PFSK-1 (cell line): ENCODE data around the gene WDR64.

Experiments used
- POLR2AphosphoS5 ChIP-seq: IDR thresholded peaks from 2 replicates; pipeline ENCODE4 v1.6.1; 2012; ENCODE audit warnings: low read depth, mild to moderate bottlenecking, control low read depth, low read length, moderate library complexity
- TF ChIP-seq, protein P1 (sequence below), 2 experiments: IDR thresholded peaks; 2 replicates each; pipeline versions ENCODE4 v1.6.1 to v1.8.0; 2011 to 2012; ENCODE audit warnings: low read depth in 2 of 2, low read length in 2 of 2, control low read depth in 1 of 2, inconsistent platforms in 1 of 2, mild to moderate bottlenecking in 1 of 2, moderate library complexity in 1 of 2; ENCODE audit not compliant: insufficient read depth in 1 of 2

DNA sequence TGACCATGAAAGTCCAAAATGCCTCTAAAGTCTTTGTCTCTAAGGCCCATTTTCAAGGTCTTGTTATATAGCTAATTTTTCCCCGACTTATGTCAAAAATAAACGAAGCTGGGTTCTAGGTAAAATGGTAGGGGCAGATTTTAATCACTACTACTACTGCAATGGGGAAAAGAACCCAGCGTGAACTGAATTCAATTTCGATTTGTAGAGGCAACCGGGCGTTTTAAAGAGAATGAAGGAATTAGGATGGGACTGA is 195.4 kb downstream of the WDR64 start:
- TF ChIP-seq POLR2AphosphoS5 = no peak
- TF ChIP-seq, protein P1, sequence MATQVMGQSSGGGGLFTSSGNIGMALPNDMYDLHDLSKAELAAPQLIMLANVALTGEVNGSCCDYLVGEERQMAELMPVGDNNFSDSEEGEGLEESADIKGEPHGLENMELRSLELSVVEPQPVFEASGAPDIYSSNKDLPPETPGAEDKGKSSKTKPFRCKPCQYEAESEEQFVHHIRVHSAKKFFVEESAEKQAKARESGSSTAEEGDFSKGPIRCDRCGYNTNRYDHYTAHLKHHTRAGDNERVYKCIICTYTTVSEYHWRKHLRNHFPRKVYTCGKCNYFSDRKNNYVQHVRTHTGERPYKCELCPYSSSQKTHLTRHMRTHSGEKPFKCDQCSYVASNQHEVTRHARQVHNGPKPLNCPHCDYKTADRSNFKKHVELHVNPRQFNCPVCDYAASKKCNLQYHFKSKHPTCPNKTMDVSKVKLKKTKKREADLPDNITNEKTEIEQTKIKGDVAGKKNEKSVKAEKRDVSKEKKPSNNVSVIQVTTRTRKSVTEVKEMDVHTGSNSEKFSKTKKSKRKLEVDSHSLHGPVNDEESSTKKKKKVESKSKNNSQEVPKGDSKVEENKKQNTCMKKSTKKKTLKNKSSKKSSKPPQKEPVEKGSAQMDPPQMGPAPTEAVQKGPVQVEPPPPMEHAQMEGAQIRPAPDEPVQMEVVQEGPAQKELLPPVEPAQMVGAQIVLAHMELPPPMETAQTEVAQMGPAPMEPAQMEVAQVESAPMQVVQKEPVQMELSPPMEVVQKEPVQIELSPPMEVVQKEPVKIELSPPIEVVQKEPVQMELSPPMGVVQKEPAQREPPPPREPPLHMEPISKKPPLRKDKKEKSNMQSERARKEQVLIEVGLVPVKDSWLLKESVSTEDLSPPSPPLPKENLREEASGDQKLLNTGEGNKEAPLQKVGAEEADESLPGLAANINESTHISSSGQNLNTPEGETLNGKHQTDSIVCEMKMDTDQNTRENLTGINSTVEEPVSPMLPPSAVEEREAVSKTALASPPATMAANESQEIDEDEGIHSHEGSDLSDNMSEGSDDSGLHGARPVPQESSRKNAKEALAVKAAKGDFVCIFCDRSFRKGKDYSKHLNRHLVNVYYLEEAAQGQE (IDR thresholded peaks at IDR 0.05; ENCODE audit: insufficient read depth in 1 of 2, low read depth in 2 of 2, low read length in 2 of 2) = no peak
